ENCODE measurements around the gene PROX2.
A peak's percentile ranks its signal among the peaks of the same experiment; 100 is the strongest.

PROX2 gene

DNA sequence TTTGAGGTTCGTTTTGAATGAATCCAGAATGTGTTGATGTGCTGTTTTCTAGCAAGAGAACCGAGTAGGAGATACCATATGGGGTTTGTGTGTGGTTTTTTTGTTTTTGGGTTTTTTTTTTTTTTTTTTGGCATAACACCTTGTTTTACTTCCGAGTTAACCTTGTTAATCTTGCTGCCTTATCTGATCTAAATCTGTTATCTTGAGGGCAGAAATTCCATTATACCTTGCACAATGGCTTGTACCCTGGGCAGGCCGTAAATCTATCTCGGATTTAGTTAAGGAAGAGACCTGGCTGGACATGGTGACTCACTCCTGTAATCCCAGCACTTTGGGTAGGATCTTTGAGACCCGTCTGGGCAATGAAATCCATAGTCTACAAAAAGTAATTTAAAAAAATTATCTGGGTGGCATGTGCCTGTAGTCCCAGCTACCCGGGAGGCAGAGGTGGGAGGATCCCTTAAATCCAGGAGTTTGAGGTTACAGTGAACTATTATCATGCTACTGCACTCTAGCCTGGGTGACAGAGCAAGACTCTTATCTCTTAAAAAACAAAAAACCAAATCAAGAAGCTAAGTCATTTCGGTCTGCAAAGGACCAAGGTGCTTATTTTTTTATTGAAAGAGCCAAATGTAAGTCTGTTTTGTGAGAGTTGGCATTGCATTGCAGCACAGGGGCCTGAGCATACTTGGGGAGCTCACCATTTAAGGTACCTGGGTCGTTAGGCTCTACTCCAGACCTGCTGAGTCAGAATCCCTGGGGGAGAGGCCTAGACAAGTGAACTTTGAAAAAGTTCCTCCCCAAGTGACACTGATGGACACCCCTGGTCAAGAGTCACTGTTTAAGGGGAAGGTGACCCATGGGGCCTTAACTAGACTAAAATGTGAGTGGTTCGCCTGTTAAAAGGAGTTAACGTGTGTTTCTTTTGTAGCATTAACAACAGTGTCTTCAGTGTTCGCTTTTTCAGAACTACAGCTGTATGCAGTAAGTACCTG is 12.5 kb upstream of the PROX2 start:
- DNase-seq (ENCODE audit: low read depth), result no peak
- TF ChIP-seq CTCF (IDR thresholded peaks at IDR 0.05; ENCODE audit: control insufficient read depth, insufficient read depth, low read depth, low read length, missing control alignments), result no peak
- H3K4me3 ChIP-seq (ENCODE audit: control insufficient read depth, low read depth, low read length), result no peak overlapping the region

DNA sequence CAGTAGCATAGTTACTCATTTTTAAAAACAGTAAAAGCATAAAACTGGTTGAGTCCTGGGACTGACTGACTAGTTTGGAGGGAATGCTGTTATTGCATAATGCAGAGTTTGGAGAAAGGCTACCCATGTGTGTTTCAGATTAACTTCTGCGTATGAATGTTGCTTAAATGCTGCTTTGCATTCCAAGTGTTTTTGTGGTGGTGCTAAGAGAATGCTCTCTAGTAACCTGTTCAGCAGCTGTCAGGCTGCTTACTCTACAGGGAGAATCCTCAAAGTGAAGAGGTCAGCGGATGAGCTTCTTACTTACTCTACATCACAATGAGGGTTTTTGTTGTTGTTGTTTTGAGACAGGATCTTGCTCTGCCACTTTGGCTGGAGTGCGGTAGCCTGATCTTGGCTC is 10.1 kb upstream of the PROX2 start:
- DNase-seq (ENCODE audit: low read depth), result peak; percentile 97
- H3K4me3 ChIP-seq (ENCODE audit: control insufficient read depth, low read depth, low read length), result no peak overlapping the region
- TF ChIP-seq CTCF (IDR thresholded peaks at IDR 0.05; ENCODE audit: control insufficient read depth, insufficient read depth, low read depth, low read length, missing control alignments), result no peak

DNA sequence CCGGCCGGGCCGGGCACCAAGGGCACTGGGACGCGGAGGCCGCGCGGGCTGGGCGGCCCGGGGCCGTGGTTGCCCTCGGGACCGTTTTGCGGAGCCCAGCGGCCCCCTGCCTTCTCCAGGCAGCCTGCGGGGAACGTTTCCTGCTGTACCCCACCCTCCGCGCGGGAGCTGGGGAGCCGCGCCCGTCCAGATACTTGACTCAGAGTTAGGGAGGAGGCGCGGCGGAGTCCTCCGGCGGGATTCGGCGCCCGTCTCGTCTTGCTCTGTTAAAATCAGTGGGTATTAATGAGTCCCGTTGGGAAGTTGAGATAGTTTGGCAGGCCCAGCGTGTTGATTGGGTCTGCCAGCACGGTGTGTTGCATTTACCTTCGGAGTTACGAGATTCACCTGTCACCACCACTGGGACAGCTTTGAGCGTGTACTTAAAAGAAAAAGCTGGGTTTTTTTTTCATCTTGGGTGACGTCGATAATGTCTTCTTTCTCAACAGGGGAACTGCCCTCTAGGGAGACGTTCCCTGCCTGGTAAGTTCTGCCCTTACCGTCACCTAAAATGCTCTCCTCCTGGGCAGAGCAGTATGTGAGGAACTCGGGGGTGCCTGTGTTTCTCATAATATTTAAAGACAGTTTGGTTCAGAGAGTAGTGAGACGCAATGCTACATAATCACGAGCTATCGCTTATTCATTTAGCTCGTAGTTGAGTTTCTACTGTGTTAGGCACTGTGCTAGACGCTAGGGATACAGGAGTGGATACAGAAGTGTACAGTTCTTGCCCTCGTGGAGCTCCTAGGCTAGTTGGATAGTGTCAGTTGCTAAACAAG is 6.4 kb upstream of the PROX2 start:
- TF ChIP-seq CTCF (IDR thresholded peaks at IDR 0.05; ENCODE audit: control insufficient read depth, insufficient read depth, low read depth, low read length, missing control alignments), result no peak
- DNase-seq (ENCODE audit: low read depth), result no peak
- peak overlapping the region; percentile 62 for H3K4me3 ChIP-seq (ENCODE audit: control insufficient read depth, low read depth, low read length)

- no peak for DNase-seq (ENCODE audit: low read depth)
- TF ChIP-seq CTCF (IDR thresholded peaks at IDR 0.05; ENCODE audit: control insufficient read depth, insufficient read depth, low read depth, low read length, missing control alignments), result no peak
- peak within 1 kb of the TSS; percentile 62 for H3K4me3 ChIP-seq (ENCODE audit: control insufficient read depth, low read depth, low read length)
Observed at GRCh38 chr14:74881431-74882102, 5.6 kb upstream of the PROX2 start, which contains the start of gene DLST. Gene DLST, plus strand, starts transcription at chr14:74881916. Its CDS starts 38 bp downstream, at chr14:74881954.

DNA sequence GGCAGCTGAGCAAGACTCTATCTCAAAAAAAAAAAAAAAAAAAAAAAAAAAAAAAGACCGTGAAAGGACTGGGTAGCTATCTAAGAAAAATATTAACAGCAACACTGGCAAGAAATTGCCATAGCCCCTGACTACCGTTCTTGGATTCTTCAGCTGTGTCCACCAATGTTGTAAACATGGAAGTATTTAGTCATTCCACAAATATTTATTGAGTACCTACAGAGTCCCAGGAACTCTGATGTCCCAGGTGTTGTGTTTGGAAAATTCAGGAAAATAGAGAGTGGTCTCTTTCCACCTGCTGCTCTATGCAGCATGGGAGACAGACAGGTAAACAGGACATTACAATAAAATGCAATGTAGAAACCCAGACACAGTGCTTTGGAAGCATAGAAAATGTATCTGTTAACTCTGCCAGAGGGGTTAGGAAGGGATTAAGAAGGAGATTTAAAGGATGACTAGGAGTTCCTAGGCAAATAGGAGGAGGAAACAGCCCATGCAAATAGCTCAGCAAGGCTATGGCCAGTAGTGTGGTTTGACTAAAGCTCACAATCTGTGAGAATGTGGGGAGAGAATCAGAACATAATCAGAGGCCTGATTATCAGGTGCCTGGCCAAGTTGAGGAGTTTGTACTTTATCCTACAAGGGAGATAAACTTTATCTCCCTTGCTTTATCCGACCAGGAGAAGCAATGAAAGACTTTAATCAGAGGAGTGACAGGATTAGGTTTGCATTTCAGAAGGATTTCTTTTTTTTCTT is 3.7 kb upstream of the PROX2 start:
- TF ChIP-seq CTCF (IDR thresholded peaks at IDR 0.05; ENCODE audit: control insufficient read depth, insufficient read depth, low read depth, low read length, missing control alignments), result no peak
- no peak for DNase-seq (ENCODE audit: low read depth)
- H3K4me3 ChIP-seq (ENCODE audit: control insufficient read depth, low read depth, low read length), result no peak overlapping the region
